IMR-90 (cell line): ENCODE results near the gene SLC7A4. TPM values are rescaled to one million over a fixed set of nuclear protein-coding genes. Genes with fewer than 3 reads are reported as not detected.

Experiments used
- ATAC-seq: fragments of 200-7000 bp; cut with Tn5 transposase; 2 replicates; pipeline ENCODE4 v1.9.1; 2020; ENCODE audit warnings: low read depth, mild to moderate bottlenecking, moderate library complexity
- BruUV-seq: library from RNA; stranded (reverse); fragments of 400-500 nt; replicated peaks from 2 replicates; lab custom pipeline; 2021; lab: Mats Ljungman, UMichigan
- CTCF ChIA-PET: fragments of 300-600 bp; formaldehyde crosslinking; extraction: SDS; loops from one replicate; lab custom pipeline; 2021; ENCODE audit warnings: antibody characterized with exemption; lab: Yijun Ruan, JAX
- POLR2A ChIA-PET: fragments of 300-600 bp; sonication (Branson Sonifier 250); formaldehyde crosslinking; loops from one replicate; lab custom pipeline; 2022; ENCODE audit warnings: antibody characterized with exemption; ENCODE audit not compliant: unreplicated experiment; lab: Charles Lee
- DNase-seq: peaks from one replicate; pipeline ENCODE4 v3.0.0; 2013
- H2AFZ ChIP-seq: replicated peaks from 2 replicates; pipeline ENCODE3; 2013; ENCODE audit warnings: low read length, mild to moderate bottlenecking; ENCODE audit not compliant: poor library complexity
- H2AK5ac ChIP-seq: 2 replicates; pipeline ENCODE4 v1.6.1; 2013; ENCODE audit warnings: low read depth, low read length, inconsistent platforms
- H2AK9ac ChIP-seq: replicated peaks from 2 replicates; pipeline ENCODE3; 2013; ENCODE audit warnings: mild to moderate bottlenecking, low read depth, low read length, moderate library complexity; ENCODE audit not compliant: poor library complexity
- H2BK120ac ChIP-seq: 2 replicates; pipeline ENCODE4 v1.6.1; 2013; ENCODE audit warnings: low read depth, low read length, inconsistent platforms
- H2BK15ac ChIP-seq: 3 replicates; pipeline ENCODE4 v1.6.1; 2013; ENCODE audit warnings: low read depth, low read length, inconsistent platforms
- H2BK20ac ChIP-seq: 2 replicates; pipeline ENCODE4 v1.6.1; 2013; ENCODE audit warnings: low read depth, mild to moderate bottlenecking, inconsistent platforms, low read length, moderate library complexity
- H2BK5ac ChIP-seq: 2 replicates; pipeline ENCODE4 v1.6.1; 2013; ENCODE audit warnings: mild to moderate bottlenecking, low read depth, low read length, inconsistent platforms; ENCODE audit not compliant: poor library complexity, severe bottlenecking
- H3K14ac ChIP-seq: replicated peaks from 2 replicates; pipeline ENCODE4 v1.6.1; 2013; ENCODE audit warnings: low read depth, low read length, inconsistent platforms
- H3K18ac ChIP-seq: 2 replicates; pipeline ENCODE4 v1.6.1; 2013; ENCODE audit warnings: low read depth, low read length, control low read depth
- H3K23ac ChIP-seq: 2 replicates; pipeline ENCODE4 v1.6.1; 2013; ENCODE audit warnings: low read depth, low read length, inconsistent platforms
- H3K27ac ChIP-seq: 2 replicates; pipeline ENCODE4 v1.5.1; 2013; ENCODE audit warnings: mild to moderate bottlenecking, control low read depth, low read length; ENCODE audit not compliant: insufficient read depth
- H3K27me3 ChIP-seq: 2 replicates; pipeline ENCODE4 v1.6.1; 2013; ENCODE audit warnings: low read length; ENCODE audit not compliant: control insufficient read depth, insufficient read depth
- H3K36me3 ChIP-seq: 2 replicates; pipeline ENCODE4 v1.6.1; 2013; ENCODE audit warnings: low read length, mixed read lengths; ENCODE audit not compliant: control insufficient read depth, insufficient read depth
- H3K4ac ChIP-seq: 2 replicates; pipeline ENCODE4 v1.6.1; 2013; ENCODE audit warnings: low read depth, low read length, inconsistent platforms
- H3K4me1 ChIP-seq: 2 replicates; pipeline ENCODE4 v1.6.1; 2013; ENCODE audit warnings: low read length, mixed read lengths; ENCODE audit not compliant: control insufficient read depth, insufficient read depth
- H3K4me2 ChIP-seq: 2 replicates; pipeline ENCODE4 v1.6.1; 2013; ENCODE audit warnings: low read depth, mild to moderate bottlenecking, control low read depth, low read length, moderate library complexity
- H3K4me3 ChIP-seq: 2 replicates; pipeline ENCODE4 v1.5.1; 2013; ENCODE audit warnings: low read depth, mild to moderate bottlenecking, control low read depth, low read length, moderate library complexity; ENCODE audit not compliant: insufficient read depth
- H3K56ac ChIP-seq: 2 replicates; pipeline ENCODE4 v1.6.1; 2013; ENCODE audit warnings: low read length, inconsistent platforms; ENCODE audit not compliant: insufficient read depth; ENCODE audit errors: extremely low read depth
- H3K79me1 ChIP-seq, 2 experiments: 2 replicates each; pipeline ENCODE4 v1.6.1; 2013; ENCODE audit warnings: low read length in 2 of 2, inconsistent platforms in 1 of 2, low read depth in 1 of 2
- H3K9ac ChIP-seq: 2 replicates; pipeline ENCODE4 v1.6.1; 2013; ENCODE audit warnings: low read depth, low read length, control low read depth
- H3K9me1 ChIP-seq: 2 replicates; pipeline ENCODE4 v1.6.1; 2013; ENCODE audit warnings: low read length, inconsistent platforms; ENCODE audit not compliant: insufficient read depth
- H3K9me3 ChIP-seq: 2 replicates; pipeline ENCODE4 v1.6.1; 2013; ENCODE audit warnings: low read length; ENCODE audit not compliant: control insufficient read depth, insufficient read depth
- H4K20me1 ChIP-seq: 2 replicates; pipeline ENCODE4 v1.6.1; 2013; ENCODE audit warnings: low read length, inconsistent platforms; ENCODE audit not compliant: insufficient read depth
- H4K5ac ChIP-seq: 2 replicates; pipeline ENCODE4 v1.6.1; 2013; ENCODE audit warnings: mild to moderate bottlenecking, low read depth, low read length, control low read depth
- H4K8ac ChIP-seq, 2 experiments: 2 replicates each; pipeline ENCODE4 v1.6.1; 2013; ENCODE audit warnings: low read depth in 2 of 2, low read length in 2 of 2, control low read depth in 1 of 2, inconsistent platforms in 1 of 2
- H4K91ac ChIP-seq: 2 replicates; pipeline ENCODE4 v1.6.1; 2013; ENCODE audit warnings: low read depth, low read length, inconsistent platforms; ENCODE audit not compliant: insufficient read depth
- BHLHE40 ChIP-seq: fragments of 150-350 bp; IDR thresholded peaks from 2 replicates; pipeline ENCODE4 v1.6.1; 2016; ENCODE audit warnings: mild to moderate bottlenecking, low read depth, low read length
- CEBPB ChIP-seq: IDR thresholded peaks from 2 replicates; pipeline ENCODE4 v1.6.1; 2012; ENCODE audit warnings: low read depth, low read length, improper control_type of control experiment
- CHD1 ChIP-seq: IDR thresholded peaks from 2 replicates; pipeline ENCODE4 v1.6.1; 2012; ENCODE audit warnings: low read depth, low read length, improper control_type of control experiment
- MAZ ChIP-seq: IDR thresholded peaks from 2 replicates; pipeline ENCODE4 v1.6.1; 2012; ENCODE audit warnings: low read depth, mild to moderate bottlenecking, low read length, improper control_type of control experiment, moderate library complexity, borderline replicate concordance
- MXI1 ChIP-seq: IDR thresholded peaks from 2 replicates; pipeline ENCODE4 v1.6.1; 2012; ENCODE audit warnings: low read depth, mild to moderate bottlenecking, low read length, moderate library complexity, borderline replicate concordance
- RFX5 ChIP-seq: IDR thresholded peaks from 2 replicates; pipeline ENCODE4 v1.8.0; 2012; ENCODE audit warnings: low read depth, mild to moderate bottlenecking, low read length, moderate library complexity
- SMC3 ChIP-seq: fragments of 150-350 bp; IDR thresholded peaks from 2 replicates; pipeline ENCODE4 v1.6.1; 2016; ENCODE audit warnings: low read depth, mild to moderate bottlenecking, antibody characterized with exemption, low read length, moderate library complexity
- USF2 ChIP-seq: fragments of 150-350 bp; IDR thresholded peaks from 2 replicates; pipeline ENCODE4 v1.6.1; 2017; ENCODE audit warnings: mild to moderate bottlenecking, antibody characterized with exemption, low read length, low read depth
- WGBS, 2 experiments: methylation state at CpG; one replicate each; pipeline versions ENCODE4 v1.1.5 to v1.1.7; 2013; ENCODE audit warnings: missing lambda C conversion rate in 2 of 2; ENCODE audit not compliant: insufficient read length in 1 of 2; ENCODE audit errors: extremely low coverage in 2 of 2; 5-methylcytosine and 5-hydroxymethylcytosine counted together
- dilution Hi-C: fragments of 300-500 bp; cut with HindIII; formaldehyde crosslinking; loops from one replicate; pipeline ENCODE4 v1.14.3; 2018; ENCODE audit warnings: low sequenced_read_pairs; ENCODE audit not compliant: unreplicated experiment
- in situ Hi-C: fragments of 300-500 bp; cut with MboI; formaldehyde crosslinking; loops from 3 replicates; pipeline ENCODE4 v1.14.3; 2019; ENCODE audit warnings: low sequenced_read_pairs, inconsistent platforms, mixed read lengths
- intact Hi-C: fragments of 100-400 bp; cut with micrococcal nuclease; formaldehyde crosslinking; loops from 2 replicates; pipeline ENCODE4 v1.10.0; 2022
- polyA plus RNA-seq, 3 experiments: library from polyadenylated mRNA; depleted of rRNA; stranded (reverse); fragments of >200 nt; gene quantifications; 2 replicates each; pipeline ENCODE4 v1.2.3, GENCODE V29; 2012; ENCODE audit warnings: low replicate concordance in 1 of 3
- total RNA-seq: library from RNA; depleted of rRNA; stranded (reverse); fragments of >200 nt; gene quantifications from 2 replicates; pipeline ENCODE4 v1.2.3, GENCODE V29; 2012

SLC7A4 gene
- total and polyA plus RNA-seq, 2 of the 4 experiments (the other 2 are of a cell fraction): 0.03 TPM; not detected in 1

- TF ChIP-seq SMC3 (no peak), CEBPB (no peak), CHD1 (no peak), MAZ (no peak; the same call in 1 of the 2 replicates), RFX5 (no peak), MXI1 (peak; percentile 93), BHLHE40 (peak; percentile 58; the same call in 1 of the 2 replicates), USF2 (peak; percentile 37; the same call in 1 of the 2 replicates)
- intact Hi-C loops: loop anchor here (2.0 kb wide), 1 partner anchor 31 kb away; the partner anchor contains the start of gene LRRC74B
- Histone ChIP-seq H2BK120ac (0 out of 2 replicates have a peak overlapping the region, but pooled peaks have one; percentile 90), H2AK5ac (peak overlapping the region; percentile 2; the same call in 1 of the 2 replicates), H2BK5ac (peak overlapping the region; percentile 87), H3K4ac (peak overlapping the region; percentile 26), H3K9me3 (no peaks in the 10 kb centered on the region), H3K23ac (no peak overlapping the region; the same call in 1 of the 2 replicates), H3K56ac (no peak overlapping the region), H2AFZ (peak overlapping the region; percentile 100), H2BK15ac (no peak overlapping the region), H3K4me2 (peak overlapping the region; percentile 85), H4K91ac (no peak overlapping the region), H3K79me1 (0 out of 4 replicates have a peak, but pooled peaks cover 0 to 5% of the 10 kb centered on the region in 2 experiments), H4K5ac (no peak overlapping the region), H3K18ac (no peak overlapping the region), H3K9ac (peak overlapping the region; percentile 55; the same call in 1 of the 2 replicates), H3K4me1 (peaks cover 14% of the 10 kb centered on the region), H4K8ac (peak overlapping the region in 1 of 2 experiments; percentile 94; a peak in 3 of 4 replicates), H3K27ac (peak overlapping the region; percentile 88), H3K27me3 (no peaks in the 10 kb centered on the region), H3K14ac (no peak overlapping the region), H3K4me3 (peak overlapping the region; percentile 52), H4K20me1 (peaks cover 4% of the 10 kb centered on the region; the same call in 1 of the 2 replicates), H2BK20ac (no peak overlapping the region), H3K36me3 (no peaks in the 10 kb centered on the region), H3K9me1 (peaks cover 10% of the 10 kb centered on the region; the same call in 1 of the 2 replicates), H2AK9ac (peak overlapping the region; percentile 38)
- dilution Hi-C loops: no loop called here
- in situ Hi-C loops: loop anchor here (10.0 kb wide), 1 partner anchor 81 kb away; no protein-coding TSS in a partner anchor
- POLR2A ChIA-PET: interaction anchor here (1.1 kb wide), 1 partner anchor 12 kb away, joined by 3 read pairs; the partner anchor contains the start of gene THAP7
- CTCF ChIA-PET: no interaction called here
- DNase-seq: peak; percentile 88
- BruUV-seq: no TSS peak
- WGBS, 2 experiments: 1% methylated on average over 37 of the region's 40 CpGs; no CpG with 5 or more reads in 1 of the 2 experiments
- peak; percentile 95 for ATAC-seq
Measured at GRCh38 chr22:21014202-21014725, 18.1 kb downstream of the SLC7A4 start.
